ENCODE data around the gene CAPNS2. TPM values are rescaled to one million over a fixed set of nuclear protein-coding genes. Genes with fewer than 3 reads are reported as not detected.

The CAPNS2 gene
- 0.24 TPM in 1 of 2 replicates, not detected in the other for total RNA-seq (ENCODE audit: low replicate concordance)

DNA sequence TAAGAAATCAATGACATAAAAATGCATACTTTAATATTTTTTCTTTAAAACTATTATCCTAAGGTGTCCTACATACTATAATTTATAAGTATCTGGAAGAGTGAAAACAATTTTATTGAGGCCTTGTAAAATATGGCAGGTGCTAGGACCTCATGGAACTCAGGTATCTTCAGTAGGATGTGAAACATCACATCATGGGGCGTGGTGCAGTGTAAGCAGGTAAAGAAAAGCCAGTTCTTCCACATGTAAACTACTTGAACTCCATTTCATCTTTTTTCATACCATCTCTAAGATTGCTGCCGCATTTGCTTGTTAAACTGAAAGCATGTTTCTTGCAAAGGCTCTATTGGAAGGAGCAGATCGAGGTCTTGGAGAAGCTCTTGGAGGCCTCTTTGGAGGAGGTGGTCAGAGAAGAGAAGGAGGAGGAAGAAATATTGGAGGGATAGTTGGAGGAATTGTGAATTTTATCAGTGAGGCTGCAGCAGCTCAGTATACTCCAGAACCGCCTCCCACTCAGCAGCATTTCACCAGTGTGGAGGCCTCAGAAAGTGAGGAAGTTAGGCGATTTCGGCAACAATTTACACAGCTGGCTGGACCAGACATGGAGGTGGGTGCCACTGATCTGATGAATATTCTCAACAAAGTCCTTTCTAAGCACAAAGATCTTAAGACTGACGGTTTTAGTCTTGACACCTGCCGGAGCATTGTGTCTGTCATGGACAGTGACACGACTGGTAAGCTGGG is at the start of gene CAPNS2:
TSS of gene CAPNS2 (plus strand) at position 253 of the 744 bp plus-strand sequence. CDS start at position 326, 73 bp downstream.
- H4K20me1 ChIP-seq (ENCODE audit: low read depth), result no peaks in the 10 kb centered on the region
- no peak within 1 kb of the TSS for H3K4me2 ChIP-seq
- Mint-ChIP-seq H3K27me3 (ENCODE audit: insufficient read depth, low read depth) (no peaks in the 10 kb centered on the region), H3K9me3 (no peaks in the 10 kb centered on the region), H3K36me3 (no peaks in the 10 kb centered on the region), H3K27ac (no peak within 1 kb of the TSS), H3K4me3 (no peak within 1 kb of the TSS), H3K4me1 (peaks cover 4% of the 10 kb centered on the region)
- TF ChIP-seq EZH2 (IDR thresholded peaks at IDR 0.05), result no peak
- TF ChIP-seq CTCF (IDR thresholded peaks at IDR 0.05), result no peak
- TF ChIP-seq EZH2phosphoT487 (IDR thresholded peaks at IDR 0.05), result no peak
- no peak within 1 kb of the TSS for H3K4me3 ChIP-seq
- H3K36me3 ChIP-seq, result no peaks in the 10 kb centered on the region
- no peak within 1 kb of the TSS for H3K9ac ChIP-seq
- no peak within 1 kb of the TSS for H2AFZ ChIP-seq (replicated peaks)
- DNase-seq (ENCODE audit: low spot score), result no peak
- no peaks in the 10 kb centered on the region for H3K9me3 ChIP-seq (ENCODE audit: low read depth)
- H3K79me2 ChIP-seq (ENCODE audit: low read depth), result no peaks in the 10 kb centered on the region
- H3K27me3 ChIP-seq, result no peaks in the 10 kb centered on the region
- no peak within 1 kb of the TSS for H3K27ac ChIP-seq
- H3K4me1 ChIP-seq, result no peaks in the 10 kb centered on the region
- no peaks in the 10 kb centered on the region for H3F3A ChIP-seq (ENCODE audit: low read depth)

DNA sequence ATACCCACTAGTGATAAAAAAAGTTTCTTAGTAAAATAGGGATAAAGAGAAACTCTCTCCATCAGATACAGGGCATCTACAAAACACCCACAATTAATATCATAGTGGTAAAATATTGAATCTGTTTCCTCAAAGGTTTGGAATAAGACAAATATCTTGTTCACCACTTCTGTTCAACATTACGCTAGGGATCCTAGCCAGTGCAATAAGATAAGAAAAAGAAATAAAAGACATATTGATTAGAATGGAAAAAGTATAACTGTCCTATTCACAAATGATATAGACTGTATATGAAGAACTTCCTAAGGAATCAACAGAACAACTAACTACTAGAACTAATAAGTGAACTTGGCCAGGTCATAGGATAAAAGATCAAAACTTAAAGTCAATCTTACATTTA is 44.7 kb upstream of the CAPNS2 start:
- no peaks in the 10 kb centered on the region for H3K36me3 Mint-ChIP-seq
- H3K4me3 Mint-ChIP-seq, result no peak overlapping the region
- H3K36me3 ChIP-seq, result no peaks in the 10 kb centered on the region
- peaks cover 7% of the 10 kb centered on the region for H3K9me3 ChIP-seq (ENCODE audit: low read depth)
- no peaks in the 10 kb centered on the region for H3K4me1 Mint-ChIP-seq
- peaks cover 23% of the 10 kb centered on the region for H3K9me3 Mint-ChIP-seq
- H3K4me1 ChIP-seq, result no peaks in the 10 kb centered on the region
- no peaks in the 10 kb centered on the region for H3K27me3 ChIP-seq
- no peaks in the 10 kb centered on the region for H3K79me2 ChIP-seq (ENCODE audit: low read depth)
- no peaks in the 10 kb centered on the region for H3K27me3 Mint-ChIP-seq (ENCODE audit: insufficient read depth, low read depth)
- H3F3A ChIP-seq (ENCODE audit: low read depth), result no peaks in the 10 kb centered on the region
- no peak overlapping the region for H2AFZ ChIP-seq (replicated peaks)
- no peak overlapping the region for H3K27ac ChIP-seq
- no peak overlapping the region for H3K4me2 ChIP-seq
- H3K4me3 ChIP-seq, result no peak overlapping the region
- TF ChIP-seq EZH2phosphoT487 (IDR thresholded peaks at IDR 0.05), result no peak
- DNase-seq (ENCODE audit: low spot score), result no peak
- H4K20me1 ChIP-seq (ENCODE audit: low read depth), result no peaks in the 10 kb centered on the region
- H3K9ac ChIP-seq, result no peak overlapping the region
- H3K27ac Mint-ChIP-seq, result no peak overlapping the region

DNA sequence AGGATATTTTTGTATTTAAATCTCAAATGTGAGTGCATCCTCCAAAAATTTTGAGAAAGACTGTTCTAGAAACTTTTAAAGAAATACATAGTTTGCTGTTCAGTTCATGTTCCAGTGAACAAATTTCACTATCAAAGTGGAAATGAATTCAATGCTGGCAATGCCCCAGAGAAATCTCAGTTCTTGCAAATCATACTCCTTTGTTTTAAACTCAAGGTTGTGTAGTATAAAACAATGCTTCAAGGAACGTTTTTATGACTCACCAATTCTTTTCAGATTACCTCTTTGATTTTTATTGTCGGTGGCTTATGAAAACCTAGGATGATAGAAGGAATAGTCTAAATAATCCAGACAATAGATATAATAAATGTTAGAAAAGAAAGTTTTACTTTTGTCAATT is 40.0 kb upstream of the CAPNS2 start:
- Histone ChIP-seq H3F3A (ENCODE audit: low read depth) (no peaks in the 10 kb centered on the region), H3K4me1 (no peaks in the 10 kb centered on the region), H3K4me3 (no peak overlapping the region), H3K4me2 (no peak overlapping the region), H3K27ac (no peak overlapping the region), H3K79me2 (ENCODE audit: low read depth) (no peaks in the 10 kb centered on the region), H3K36me3 (no peaks in the 10 kb centered on the region), H4K20me1 (ENCODE audit: low read depth) (no peaks in the 10 kb centered on the region), H3K27me3 (no peaks in the 10 kb centered on the region), H3K9me3 (ENCODE audit: low read depth) (peaks cover 7% of the 10 kb centered on the region), H2AFZ (replicated peaks) (no peak overlapping the region), H3K9ac (no peak overlapping the region)
- H3K9me3 Mint-ChIP-seq, result peaks cover 8% of the 10 kb centered on the region
- H3K36me3 Mint-ChIP-seq, result no peaks in the 10 kb centered on the region
- no peaks in the 10 kb centered on the region for H3K27me3 Mint-ChIP-seq (ENCODE audit: insufficient read depth, low read depth)
- no peak overlapping the region for H3K27ac Mint-ChIP-seq
- H3K4me3 Mint-ChIP-seq, result no peak overlapping the region
- no peaks in the 10 kb centered on the region for H3K4me1 Mint-ChIP-seq
- no peak for DNase-seq (ENCODE audit: low spot score)
- TF ChIP-seq EZH2phosphoT487 (IDR thresholded peaks at IDR 0.05) (no peak), CTCF (IDR thresholded peaks at IDR 0.05) (no peak)

GRCh38 chr16:55527885-55528284 is 38.6 kb upstream of the CAPNS2 start:
- Histone ChIP-seq H3K4me1 (no peaks in the 10 kb centered on the region), H2AFZ (replicated peaks) (no peak overlapping the region), H3K4me2 (no peak overlapping the region), H3K36me3 (no peaks in the 10 kb centered on the region), H3F3A (ENCODE audit: low read depth) (no peaks in the 10 kb centered on the region), H3K9ac (no peak overlapping the region), H3K79me2 (ENCODE audit: low read depth) (no peaks in the 10 kb centered on the region), H3K4me3 (no peak overlapping the region), H3K9me3 (ENCODE audit: low read depth) (no peaks in the 10 kb centered on the region), H3K27ac (no peak overlapping the region), H4K20me1 (ENCODE audit: low read depth) (no peaks in the 10 kb centered on the region), H3K27me3 (no peaks in the 10 kb centered on the region)
- Mint-ChIP-seq H3K4me3 (no peak overlapping the region), H3K9me3 (no peaks in the 10 kb centered on the region), H3K4me1 (no peaks in the 10 kb centered on the region), H3K27me3 (ENCODE audit: insufficient read depth, low read depth) (no peaks in the 10 kb centered on the region), H3K36me3 (no peaks in the 10 kb centered on the region), H3K27ac (no peak overlapping the region)
- TF ChIP-seq EZH2phosphoT487 (IDR thresholded peaks at IDR 0.05), result no peak
- no peak for TF ChIP-seq CTCF (IDR thresholded peaks at IDR 0.05)
- no peak for TF ChIP-seq EZH2 (IDR thresholded peaks at IDR 0.05)
- DNase-seq (ENCODE audit: low spot score), result no peak
